Uterus (tissue), 2 donors: ENCODE results near the gene HTD2.

Experiments
- POLR2A ChIP-seq, 2 donors: fragments of 450-650 bp; IDR thresholded peaks; one replicate each; pipeline ENCODE4 v1.6.1; 2016; ENCODE audit warnings: antibody characterized with exemption in 2 of 2, mild to moderate bottlenecking in 1 of 2, moderate library complexity in 1 of 2
- TF ChIP-seq, protein P1 (sequence below), 4 experiments: fragments of 200-600 bp in 2 of 4; fragments of 450-650 bp in 2 of 4; sonication (generic) in 2 of 4; IDR thresholded peaks; one replicate each; pipeline ENCODE4 v1.5.1; 2016 to 2019; ENCODE audit warnings: antibody characterized with exemption in 4 of 4, mild to moderate bottlenecking in 2 of 4, moderate library complexity in 1 of 4

DNA sequence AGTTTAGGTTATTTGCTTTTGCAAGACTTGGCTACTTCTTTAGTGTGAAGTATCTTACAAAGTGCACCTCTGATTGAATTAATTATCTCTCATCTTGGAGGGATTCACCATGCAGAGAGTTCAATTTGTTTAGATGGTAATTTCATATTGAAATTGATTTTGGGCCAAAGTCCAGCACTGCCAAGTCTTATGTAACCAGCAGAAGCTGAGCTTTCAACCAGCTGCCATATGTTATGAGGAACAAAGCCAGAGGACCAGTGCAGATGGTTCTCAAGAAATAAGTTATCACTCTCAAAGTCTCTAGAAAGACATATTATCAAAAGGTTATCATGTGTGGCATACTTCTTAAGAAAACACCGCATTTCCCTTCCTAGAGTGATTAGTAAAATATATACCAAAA is 39.7 kb upstream of the HTD2 start:
- TF ChIP-seq, protein P1, sequence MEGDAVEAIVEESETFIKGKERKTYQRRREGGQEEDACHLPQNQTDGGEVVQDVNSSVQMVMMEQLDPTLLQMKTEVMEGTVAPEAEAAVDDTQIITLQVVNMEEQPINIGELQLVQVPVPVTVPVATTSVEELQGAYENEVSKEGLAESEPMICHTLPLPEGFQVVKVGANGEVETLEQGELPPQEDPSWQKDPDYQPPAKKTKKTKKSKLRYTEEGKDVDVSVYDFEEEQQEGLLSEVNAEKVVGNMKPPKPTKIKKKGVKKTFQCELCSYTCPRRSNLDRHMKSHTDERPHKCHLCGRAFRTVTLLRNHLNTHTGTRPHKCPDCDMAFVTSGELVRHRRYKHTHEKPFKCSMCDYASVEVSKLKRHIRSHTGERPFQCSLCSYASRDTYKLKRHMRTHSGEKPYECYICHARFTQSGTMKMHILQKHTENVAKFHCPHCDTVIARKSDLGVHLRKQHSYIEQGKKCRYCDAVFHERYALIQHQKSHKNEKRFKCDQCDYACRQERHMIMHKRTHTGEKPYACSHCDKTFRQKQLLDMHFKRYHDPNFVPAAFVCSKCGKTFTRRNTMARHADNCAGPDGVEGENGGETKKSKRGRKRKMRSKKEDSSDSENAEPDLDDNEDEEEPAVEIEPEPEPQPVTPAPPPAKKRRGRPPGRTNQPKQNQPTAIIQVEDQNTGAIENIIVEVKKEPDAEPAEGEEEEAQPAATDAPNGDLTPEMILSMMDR (IDR thresholded peaks at IDR 0.05): no peak
- TF ChIP-seq POLR2A (IDR thresholded peaks at IDR 0.05): no peak
